SH-SY5Y (cell line): Measurements from ENCODE around the gene TDRD12.

Experiments
- GATA2 ChIP-seq: IDR thresholded peaks from 2 replicates; pipeline ENCODE4 v1.6.1; 2011; ENCODE audit warnings: mild to moderate bottlenecking, low read depth, low read length
- GATA3 ChIP-seq: IDR thresholded peaks from 2 replicates; pipeline ENCODE4 v1.6.1; 2011; ENCODE audit warnings: low read depth, mild to moderate bottlenecking, low read length, moderate library complexity

The TDRD12 gene

DNA sequence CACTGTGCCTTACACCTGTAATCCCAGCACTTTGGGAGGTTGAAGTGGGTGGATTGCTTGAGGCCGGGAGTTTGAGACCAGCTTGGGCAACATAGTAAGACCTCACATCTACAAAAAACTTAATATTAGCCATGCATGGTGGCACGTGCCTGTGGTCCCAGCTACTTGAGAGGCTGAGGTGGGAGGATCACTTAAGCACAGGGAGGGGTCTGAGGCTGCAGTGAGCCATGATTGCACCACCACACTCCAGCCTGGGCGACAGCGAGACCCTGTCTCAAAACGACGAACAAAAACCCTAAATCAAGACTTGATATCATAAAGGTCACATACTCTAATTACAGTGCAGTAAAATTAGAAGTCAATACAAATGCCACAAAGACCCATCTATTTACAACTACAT lies 132.6 kb downstream of the TDRD12 start:
- TF ChIP-seq GATA2, result no peak
- TF ChIP-seq GATA3, result no peak

DNA sequence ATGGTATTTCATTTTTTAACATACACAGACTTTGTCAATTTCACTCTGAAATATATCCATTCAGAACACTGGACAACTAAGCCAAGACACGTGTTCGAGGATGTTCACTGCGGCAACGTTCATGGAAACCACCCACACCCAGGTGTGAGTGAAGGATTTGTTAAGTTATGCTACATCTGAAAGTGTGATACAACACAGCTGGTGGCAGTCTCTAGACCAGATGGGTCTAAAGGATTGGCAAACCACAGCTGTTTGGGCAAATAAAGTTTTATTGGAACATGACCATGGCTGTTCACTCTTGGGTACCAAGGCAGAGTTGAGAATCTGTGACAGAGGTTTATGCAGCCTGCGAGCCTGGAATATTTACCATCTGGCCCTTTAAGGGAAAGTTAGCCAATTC lies 138.0 kb downstream of the TDRD12 start:
- no peak for TF ChIP-seq GATA3
- TF ChIP-seq GATA2, result no peak

- TF ChIP-seq GATA2 (no peak), GATA3 (no peak)
Measured at GRCh38 chr19:32858155-32858554, 138.6 kb downstream of the TDRD12 start.

DNA sequence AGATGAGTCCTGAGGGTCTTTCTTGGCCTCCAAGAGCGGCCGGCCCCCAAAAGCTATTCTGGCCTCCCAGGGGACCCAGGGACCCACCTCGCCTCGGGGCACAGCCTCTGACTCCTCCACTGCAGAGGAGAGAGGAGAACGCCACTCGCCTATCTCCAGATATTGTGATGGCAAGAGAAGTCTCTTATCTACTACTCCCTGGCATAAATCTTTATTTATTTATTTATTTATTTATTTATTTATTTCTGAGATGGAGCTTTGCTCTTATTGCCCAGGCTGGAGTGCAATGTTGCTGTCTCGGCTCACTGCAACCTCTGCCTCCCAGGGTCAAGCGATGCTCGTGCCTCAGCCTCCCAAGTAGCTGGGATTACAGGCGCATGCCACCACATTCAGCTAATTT lies 139.0 kb downstream of the TDRD12 start:
- TF ChIP-seq GATA3 (no peak), GATA2 (no peak)

DNA sequence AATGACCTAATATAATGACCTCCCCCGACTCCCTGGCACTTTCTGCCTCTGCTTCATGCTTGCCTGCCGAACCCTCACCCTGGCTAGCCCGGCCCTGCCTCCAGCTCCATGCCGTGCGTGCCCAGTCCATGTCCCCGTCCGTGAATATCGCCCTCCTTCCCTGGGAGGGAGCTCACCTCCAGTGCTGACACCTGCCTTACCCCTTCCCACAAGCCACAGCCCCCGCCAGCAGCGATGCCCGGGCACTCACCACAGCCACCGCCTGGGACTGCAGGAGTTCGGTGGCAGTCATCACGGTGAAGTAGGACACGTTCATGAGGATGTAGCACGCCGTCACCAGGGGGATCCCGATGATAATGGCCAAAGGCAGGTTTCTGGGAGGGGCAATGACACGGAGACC lies 140.0 kb downstream of the TDRD12 start:
- TF ChIP-seq GATA3 (no peak), GATA2 (no peak)

- TF ChIP-seq GATA3 (no peak), GATA2 (no peak)
Measured at GRCh38 chr19:32861596-32861995, 142.0 kb downstream of the TDRD12 start.

DNA sequence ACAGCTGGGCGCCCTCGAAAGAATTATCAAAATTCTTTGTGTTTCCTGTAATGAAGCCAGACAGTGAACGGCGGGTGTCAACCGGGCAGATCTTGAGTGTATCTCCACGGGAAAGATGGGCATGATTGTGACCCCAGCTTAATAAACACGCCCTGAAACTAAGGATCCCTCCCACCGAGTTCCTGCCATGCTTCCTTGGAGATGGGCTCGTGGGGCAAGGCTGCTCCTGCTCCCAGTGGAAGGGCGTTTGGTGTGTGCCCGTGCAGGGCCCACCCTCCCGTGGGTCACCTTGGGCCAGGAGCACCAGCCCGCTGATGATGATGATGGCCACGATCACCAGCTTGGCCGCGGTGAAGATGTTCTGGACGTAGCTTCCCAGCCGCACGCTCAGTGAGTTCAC lies 142.6 kb downstream of the TDRD12 start:
- TF ChIP-seq GATA3 (no peak), GATA2 (no peak)

GRCh38 chr19:32862741-32863140 lies 143.2 kb downstream of the TDRD12 start:
- TF ChIP-seq GATA3 (no peak), GATA2 (no peak)

GRCh38 chr19:32863301-32863700 lies 143.7 kb downstream of the TDRD12 start:
- TF ChIP-seq GATA2, result no peak
- TF ChIP-seq GATA3, result no peak

DNA sequence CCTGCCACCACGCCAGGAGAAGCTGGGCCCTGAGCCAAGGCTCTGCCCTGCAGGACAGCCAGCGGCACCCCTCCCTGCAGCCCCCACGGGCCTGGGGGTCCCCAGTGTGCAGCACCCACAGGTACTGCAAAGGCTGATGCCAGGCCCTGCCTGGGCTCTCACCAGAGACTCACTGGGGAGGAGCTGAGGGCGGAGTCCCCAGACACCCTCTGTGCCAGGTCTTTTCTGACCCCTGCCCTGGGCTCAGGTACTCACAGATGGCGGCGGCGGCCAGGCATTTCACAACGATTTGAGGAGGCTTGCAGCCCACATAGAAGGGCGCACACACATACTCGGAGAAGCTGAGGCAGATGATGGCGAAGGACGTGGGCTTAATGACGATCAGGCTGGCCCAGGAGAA lies 144.3 kb downstream of the TDRD12 start:
- TF ChIP-seq GATA3 (no peak), GATA2 (no peak)

DNA sequence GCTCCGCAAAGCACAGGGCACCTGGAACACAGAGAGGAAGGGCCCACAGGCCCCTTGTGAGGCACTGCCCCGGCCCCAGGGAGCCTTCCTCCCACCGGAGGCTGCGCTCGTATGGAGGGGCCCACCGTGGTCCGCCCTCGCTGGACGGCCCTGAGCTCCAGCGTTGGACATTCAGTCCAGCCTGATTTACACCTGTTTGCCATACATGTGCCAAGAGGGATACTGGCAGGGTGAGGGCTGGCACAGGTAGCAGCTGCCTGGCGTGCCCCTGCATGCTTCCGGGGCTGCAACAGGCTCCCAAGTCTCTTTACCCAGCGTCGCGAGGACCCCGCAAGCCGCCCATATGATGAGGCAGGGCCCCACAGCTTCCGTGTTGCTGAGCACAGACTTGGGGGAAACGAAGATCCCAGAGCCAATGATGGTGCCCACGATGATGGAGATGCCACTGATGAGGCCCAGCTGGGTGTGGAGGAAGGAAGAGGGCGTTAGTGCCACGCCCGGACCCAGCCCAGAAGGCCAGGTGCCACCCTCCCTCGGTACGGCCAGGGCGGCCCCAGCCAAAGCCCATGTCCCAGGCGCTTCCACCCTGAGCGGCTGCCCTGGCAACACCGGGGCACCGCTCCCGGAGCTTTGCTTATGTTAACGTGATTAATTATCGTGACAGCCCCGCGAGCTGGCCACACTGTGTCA lies 144.9 kb downstream of the TDRD12 start:
- TF ChIP-seq GATA2 (no peak), GATA3 (no peak)

- TF ChIP-seq GATA2, result no peak
- TF ChIP-seq GATA3, result no peak
Measured at GRCh38 chr19:32865326-32865725, 145.8 kb downstream of the TDRD12 start.

- no peak for TF ChIP-seq GATA2
- TF ChIP-seq GATA3, result no peak
Measured at GRCh38 chr19:32866061-32866460, 146.5 kb downstream of the TDRD12 start.

GRCh38 chr19:32866564-32867265 lies 147.1 kb downstream of the TDRD12 start:
- TF ChIP-seq GATA3 (no peak), GATA2 (no peak)
